ENCODE results near the gene RPL10A.
A peak's percentile ranks its signal among the peaks of the same experiment; 100 is the strongest.

Gene RPL10A

GRCh38 chr6:35495258-35496035 is 27.2 kb downstream of the RPL10A start:
- Histone ChIP-seq H3K27ac (no peak overlapping the region), H3K27me3 (peaks cover 9 to 93% (median 19%) of the 10 kb centered on the region in 11 experiments; a peak in 21 of 22 replicates), H3K36me3 (no peaks in the 10 kb centered on the region), H4K20me1 (peaks cover 16 to 85% (median 49%) of the 10 kb centered on the region in 11 experiments; a peak in 20 of 22 replicates), H3K4me1 (peaks cover 61 to 77% (median 73%) of the 10 kb centered on the region in 10 experiments), H3K4me3 (peak overlapping the region in 1 of 10 experiments; percentile 8; a peak in 3 of 20 replicates), H3K4me2 (peak overlapping the region; percentile 87 to 98 (median 95); a peak in 21 of 22 replicates), H3K9me3 (replicated peaks in 1 of 11) (no peaks in the 10 kb centered on the region), H3K9ac (peak overlapping the region in 2 of 11 experiments; percentile 14 to 66; a peak in 2 of 22 replicates)
- no peak for TF ChIP-seq Cebpa-rat (IDR thresholded peaks at IDR 0.05)

GRCh38 chr6:35496036-35496840 is 28.0 kb downstream of the RPL10A start:
- peak overlapping the region in 5 of 11 experiments; percentile 13 to 68 (median 65); a peak in 7 of 22 replicates for H3K9ac ChIP-seq
- TF ChIP-seq Cebpa-rat (IDR thresholded peaks at IDR 0.05): no peak
- H3K36me3 ChIP-seq: no peaks in the 10 kb centered on the region
- H3K4me2 ChIP-seq: peak overlapping the region; percentile 64 to 98 (median 95)
- peaks cover 16 to 82% (median 49%) of the 10 kb centered on the region in 11 experiments; a peak in 20 of 22 replicates for H4K20me1 ChIP-seq
- no peak overlapping the region for H3K27ac ChIP-seq
- peaks cover 9 to 93% (median 19%) of the 10 kb centered on the region in 11 experiments; a peak in 21 of 22 replicates for H3K27me3 ChIP-seq
- H3K4me1 ChIP-seq: peaks cover 61 to 69% (median 66%) of the 10 kb centered on the region in 10 experiments
- H3K4me3 ChIP-seq: peak overlapping the region in 9 of 10 experiments; percentile 42 to 78 (median 72); a peak in 15 of 20 replicates
- no peaks in the 10 kb centered on the region for H3K9me3 ChIP-seq (replicated peaks in 1 of 11)

GRCh38 chr6:35496841-35497570 is 28.8 kb downstream of the RPL10A start, which contains the start of gene TEAD3:
Gene TEAD3 (minus strand): TSS chr6:35497079.
- Histone ChIP-seq H4K20me1 (peaks cover 16 to 74% (median 41%) of the 10 kb centered on the region in 11 experiments; a peak in 20 of 22 replicates), H3K9ac (peak within 1 kb of the TSS; percentile 69 to 85 (median 81)), H3K4me3 (peak within 1 kb of the TSS; percentile 68 to 79 (median 74)), H3K4me1 (peaks cover 54 to 62% (median 59%) of the 10 kb centered on the region in 10 experiments), H3K27ac (peak within 1 kb of the TSS in 10 of 11 experiments; percentile 67 to 80 (median 73); a peak in 21 of 22 replicates), H3K4me2 (peak within 1 kb of the TSS; percentile 98 to 100 (median 99)), H3K27me3 (peaks cover 9 to 90% (median 19%) of the 10 kb centered on the region in 11 experiments; a peak in 21 of 22 replicates), H3K9me3 (replicated peaks in 1 of 11) (no peaks in the 10 kb centered on the region), H3K36me3 (no peaks in the 10 kb centered on the region)
- TF ChIP-seq Cebpa-rat (IDR thresholded peaks at IDR 0.05): no peak

GRCh38 chr6:35497571-35498421 is 29.6 kb downstream of the RPL10A start:
- Histone ChIP-seq H3K4me1 (peaks cover 46 to 54% (median 51%) of the 10 kb centered on the region in 10 experiments), H4K20me1 (peaks cover 16 to 66% (median 33%) of the 10 kb centered on the region in 11 experiments; a peak in 19 of 22 replicates), H3K4me2 (peak overlapping the region; percentile 98 to 100 (median 99)), H3K36me3 (no peaks in the 10 kb centered on the region), H3K4me3 (peak overlapping the region; percentile 68 to 79 (median 74)), H3K27ac (peak overlapping the region in 10 of 11 experiments; percentile 67 to 80 (median 73); a peak in 21 of 22 replicates), H3K9ac (peak overlapping the region; percentile 69 to 85 (median 81)), H3K27me3 (peaks cover 9 to 89% (median 19%) of the 10 kb centered on the region in 11 experiments; a peak in 21 of 22 replicates), H3K9me3 (replicated peaks in 1 of 11) (no peaks in the 10 kb centered on the region)
- no peak for TF ChIP-seq Cebpa-rat (IDR thresholded peaks at IDR 0.05)

GRCh38 chr6:35498422-35499067 is 30.3 kb downstream of the RPL10A start:
- H4K20me1 ChIP-seq: peaks cover 16 to 58% (median 25%) of the 10 kb centered on the region in 11 experiments; a peak in 19 of 22 replicates
- no peak for TF ChIP-seq Cebpa-rat (IDR thresholded peaks at IDR 0.05)
- H3K9me3 ChIP-seq (replicated peaks in 1 of 11): no peaks in the 10 kb centered on the region
- H3K36me3 ChIP-seq: no peaks in the 10 kb centered on the region
- peak overlapping the region in 7 of 10 experiments; percentile 68 to 78 (median 73); a peak in 9 of 20 replicates for H3K4me3 ChIP-seq
- no peak overlapping the region for H3K27ac ChIP-seq
- H3K27me3 ChIP-seq: peaks cover 13 to 87% (median 24%) of the 10 kb centered on the region in 11 experiments; a peak in 21 of 22 replicates
- peak overlapping the region in 1 of 11 experiments; percentile 82; a peak in 3 of 22 replicates for H3K9ac ChIP-seq
- H3K4me2 ChIP-seq: peak overlapping the region; percentile 98 to 100 (median 99)
- H3K4me1 ChIP-seq: peaks cover 38 to 51% (median 45%) of the 10 kb centered on the region in 10 experiments

- Histone ChIP-seq H3K36me3 (no peaks in the 10 kb centered on the region), H3K27ac (no peak overlapping the region), H3K27me3 (peaks cover 19 to 89% (median 30%) of the 10 kb centered on the region in 11 experiments; a peak in 21 of 22 replicates), H3K9ac (no peak overlapping the region), H3K4me3 (no peak overlapping the region), H4K20me1 (peaks cover 12 to 50% (median 18%) of the 10 kb centered on the region in 11 experiments; a peak in 19 of 22 replicates), H3K4me1 (peaks cover 30 to 48% (median 40%) of the 10 kb centered on the region in 10 experiments), H3K9me3 (replicated peaks in 1 of 11) (no peaks in the 10 kb centered on the region), H3K4me2 (no peak overlapping the region; a peak in 1 of 22 replicates)
- no peak for TF ChIP-seq Cebpa-rat (IDR thresholded peaks at IDR 0.05)
Observed at GRCh38 chr6:35499372-35499771, 31.2 kb downstream of the RPL10A start.

- Histone ChIP-seq H3K9me3 (replicated peaks in 1 of 11) (no peaks in the 10 kb centered on the region), H3K4me1 (peaks cover 16 to 34% (median 26%) of the 10 kb centered on the region in 10 experiments; a peak in 19 of 20 replicates), H3K27ac (no peak overlapping the region), H3K36me3 (no peaks in the 10 kb centered on the region), H3K27me3 (peaks cover 19 to 75% (median 30%) of the 10 kb centered on the region in 11 experiments; a peak in 21 of 22 replicates), H4K20me1 (peaks cover 0 to 36% (median 4%) of the 10 kb centered on the region in 11 experiments; a peak in 12 of 22 replicates), H3K4me3 (no peak overlapping the region), H3K4me2 (no peak overlapping the region), H3K9ac (no peak overlapping the region)
- TF ChIP-seq Cebpa-rat (IDR thresholded peaks at IDR 0.05): no peak
Observed at GRCh38 chr6:35500782-35501181, 32.6 kb downstream of the RPL10A start.

All from BLaER1 treated with 17β-estradiol and CSF1 and Interleukin-3, amounts not matched to agents 10 nM and 100 nM (cell line).